GM18498 (cell line): ENCODE data around the gene EYA3.

ENCODE experiments used
- ATAC-seq: cut with Tn5 transposase; IDR thresholded peaks from one replicate; pipeline ENCODE4 v1.9.1; 2021; ENCODE audit warnings: mild to moderate bottlenecking, moderate library complexity; ENCODE audit not compliant: unreplicated experiment

The EYA3 gene

DNA sequence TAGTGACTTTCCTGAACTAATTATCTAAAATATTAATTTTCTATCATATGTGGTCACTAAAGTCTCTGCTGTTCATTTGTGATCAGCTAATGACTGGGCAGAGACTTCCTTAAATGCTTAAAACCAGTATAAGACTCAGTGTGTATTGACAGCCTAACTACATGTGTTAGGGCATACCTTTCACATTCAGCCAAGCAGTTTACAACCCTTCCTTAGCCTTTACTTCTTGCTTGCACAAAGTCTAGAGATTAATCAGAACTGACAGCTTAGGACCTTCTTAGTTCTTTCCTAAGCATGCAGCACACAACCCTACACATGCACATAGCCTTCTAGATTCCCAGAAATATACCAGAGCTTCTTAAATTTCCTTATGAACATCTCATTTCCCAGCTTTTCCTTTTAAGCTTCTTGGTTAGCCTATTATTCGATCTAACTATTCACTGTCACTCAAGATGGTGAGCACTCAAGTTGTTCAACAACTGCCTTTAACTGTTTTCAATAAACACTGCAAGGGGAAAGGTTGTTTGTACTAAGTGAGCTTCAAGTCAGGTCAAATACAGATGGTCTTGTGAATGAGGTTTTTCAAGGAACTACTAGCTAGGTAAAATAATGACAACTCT lies 13.4 kb downstream of the EYA3 start:
- no peak for ATAC-seq

DNA sequence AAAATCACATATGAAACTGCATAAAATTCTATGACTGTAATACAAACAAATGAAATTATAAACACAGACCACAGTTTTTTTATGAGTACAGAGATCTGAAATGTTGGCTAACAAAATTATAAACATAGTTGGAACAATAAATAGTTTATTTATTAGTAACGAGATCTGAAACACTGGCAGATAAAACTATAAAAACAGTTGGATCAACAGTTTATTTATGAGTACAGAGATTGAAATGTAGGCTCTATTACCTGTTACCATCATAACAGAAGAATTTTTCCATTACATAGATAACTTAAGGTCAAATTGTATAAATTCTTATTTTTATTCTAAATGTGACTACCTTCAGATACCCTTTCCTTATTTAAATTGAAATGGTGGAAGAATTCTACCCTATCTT lies 14.5 kb downstream of the EYA3 start:
- no peak for ATAC-seq

- no peak for ATAC-seq
Observed at GRCh38 chr1:28071813-28072212, 16.6 kb downstream of the EYA3 start.

GRCh38 chr1:28070725-28071593 lies 17.5 kb downstream of the EYA3 start:
- ATAC-seq = no peak

GRCh38 chr1:28067523-28068090 lies 20.8 kb downstream of the EYA3 start:
- ATAC-seq = no peak

DNA sequence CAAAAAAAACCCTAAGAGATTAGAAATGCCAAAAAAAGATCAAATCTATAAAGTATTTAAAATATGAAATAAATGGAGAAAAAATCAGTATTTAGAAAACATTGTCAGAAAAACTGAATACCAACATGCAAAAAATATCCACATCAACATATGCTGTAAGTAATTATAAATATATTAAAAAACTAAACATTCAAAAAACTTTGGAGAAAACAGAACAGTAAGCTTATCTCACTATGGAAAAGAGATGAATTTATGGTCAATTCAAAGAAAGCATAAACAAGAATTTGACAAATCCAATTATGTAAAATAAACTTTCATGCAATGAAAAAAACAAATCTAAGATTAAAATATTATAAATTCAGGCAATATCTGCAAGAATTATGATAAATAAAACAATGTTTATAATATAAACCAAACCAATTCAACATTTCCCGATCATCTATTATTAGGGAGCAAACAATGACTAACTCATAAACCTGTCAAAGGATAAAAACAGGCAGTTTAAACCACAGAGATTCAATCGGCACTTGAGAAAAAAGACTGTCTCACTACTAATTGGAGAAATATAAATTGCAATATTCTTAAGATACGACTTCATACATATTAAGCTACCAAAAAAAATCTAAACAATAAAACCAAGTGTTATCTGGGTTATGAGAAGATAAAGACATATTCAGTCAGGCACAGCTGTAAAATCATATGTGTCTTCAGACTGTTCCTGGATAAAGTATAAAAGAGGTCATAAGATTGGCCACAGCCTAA lies 21.8 kb downstream of the EYA3 start:
- no peak for ATAC-seq

GRCh38 chr1:28064064-28064463 lies 24.3 kb downstream of the EYA3 start:
- no peak for ATAC-seq

GRCh38 chr1:28062806-28063205 lies 25.6 kb downstream of the EYA3 start:
- ATAC-seq = no peak

DNA sequence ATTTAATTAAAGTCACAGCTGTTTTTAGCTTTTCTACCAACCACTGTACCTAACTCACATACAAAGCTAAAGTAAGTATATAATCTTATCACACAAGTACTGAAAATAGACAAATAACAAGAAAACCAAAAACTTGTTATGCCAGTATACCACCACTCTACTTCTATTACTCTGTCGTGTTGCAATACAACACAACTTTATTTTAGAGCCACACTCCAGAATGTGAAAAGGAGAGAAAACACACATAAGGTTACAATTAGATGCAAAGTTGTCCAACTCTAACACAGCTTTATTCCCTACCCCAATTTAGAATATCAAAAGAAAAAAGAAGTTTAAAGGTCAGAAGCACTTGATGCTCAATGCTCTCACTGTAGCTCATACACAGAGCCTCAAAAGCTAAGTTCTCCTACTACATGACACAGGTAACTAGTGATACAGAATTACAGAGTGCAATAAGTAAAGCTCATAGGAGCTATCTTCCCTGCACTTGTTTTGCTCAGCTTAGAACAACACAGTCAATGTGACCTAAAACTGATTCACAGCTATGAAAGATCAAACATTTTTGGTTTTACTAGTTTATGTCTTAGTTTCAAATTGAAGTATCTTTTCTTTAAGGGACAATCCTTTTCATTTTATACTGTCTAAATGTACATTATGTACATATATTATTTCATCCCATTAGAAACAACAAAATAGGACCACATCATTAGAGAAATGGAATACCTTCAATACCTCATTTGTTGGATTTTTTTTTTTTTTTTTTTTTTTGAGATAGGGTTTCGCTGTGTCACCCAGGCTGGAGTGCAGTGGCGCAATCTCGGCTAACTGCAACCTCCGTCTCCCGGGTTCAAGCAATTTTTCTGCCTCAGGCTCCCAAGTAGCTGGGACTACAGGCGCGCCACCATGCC lies 29.2 kb downstream of the EYA3 start:
- ATAC-seq = no peak

DNA sequence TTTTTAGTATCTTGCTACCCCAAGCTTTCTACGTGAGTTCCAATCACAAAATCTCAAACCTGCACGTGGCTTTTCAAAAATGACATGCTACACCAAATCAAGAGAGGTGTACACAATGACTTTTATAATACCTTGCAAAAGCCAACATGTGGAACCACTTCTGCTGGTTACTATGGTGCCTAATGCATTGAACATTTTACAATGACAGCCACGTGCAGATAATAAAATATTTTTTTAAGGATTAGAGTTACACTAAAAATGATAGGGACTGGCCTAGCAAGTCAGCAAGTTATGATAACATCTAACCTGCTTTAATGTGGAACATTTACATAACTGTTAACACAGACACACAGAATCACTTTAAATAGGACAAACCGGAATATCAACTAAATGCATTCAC lies 30.2 kb downstream of the EYA3 start:
- ATAC-seq = no peak

DNA sequence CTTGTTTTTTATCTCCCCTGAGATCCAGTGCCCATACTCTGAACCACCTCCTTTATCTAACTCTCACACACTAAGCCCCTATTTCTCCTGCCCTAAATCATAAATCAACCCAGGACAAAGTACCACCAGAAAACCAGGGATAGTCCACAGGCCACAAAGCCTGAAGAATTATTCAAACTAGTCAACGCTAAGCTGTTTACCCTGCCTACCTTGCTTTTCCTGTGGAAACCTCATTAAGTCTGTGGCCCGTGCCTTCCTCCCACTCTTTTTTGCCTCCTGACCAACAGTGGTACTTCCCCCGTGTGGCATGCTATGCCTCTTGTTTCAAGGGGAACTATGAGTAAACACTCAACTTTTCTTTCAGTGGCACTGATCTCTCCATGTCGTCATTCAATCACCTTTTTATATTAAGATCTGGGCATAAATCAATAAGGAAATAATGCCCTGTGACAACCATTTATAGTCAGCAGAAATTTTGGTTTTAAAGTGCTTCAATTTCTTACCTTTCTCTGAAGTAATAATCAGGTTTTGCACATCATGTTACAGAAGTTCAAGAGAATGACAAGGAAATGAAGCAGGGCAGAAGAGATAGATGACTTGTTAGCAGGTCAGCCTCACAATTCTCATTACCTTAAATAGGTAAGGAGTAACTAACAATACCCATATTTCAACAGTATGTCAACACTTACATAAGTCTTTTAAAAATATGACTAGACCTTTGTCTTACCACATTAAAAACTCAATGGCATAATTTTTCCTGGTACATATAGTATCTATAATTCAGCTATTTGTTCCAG lies 32.1 kb downstream of the EYA3 start:
- peak; percentile 73 for ATAC-seq

DNA sequence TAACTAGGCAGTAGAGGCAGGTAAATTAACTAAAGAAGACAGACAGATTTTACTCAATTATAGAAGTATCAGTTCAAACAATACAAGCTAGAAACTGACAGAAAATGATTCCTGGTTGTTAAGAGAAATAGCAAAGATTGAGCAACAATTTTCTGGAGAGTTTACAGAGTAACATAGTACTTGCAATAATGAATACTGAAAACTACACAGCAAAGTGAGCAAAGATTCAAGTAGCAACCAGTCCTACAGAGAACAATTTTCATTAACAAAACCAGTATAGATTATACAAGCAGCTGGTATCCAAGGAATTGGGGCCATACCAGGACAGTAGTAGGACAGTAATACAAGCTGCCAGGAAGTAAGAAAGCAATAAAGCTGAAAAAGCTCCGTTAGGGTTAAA lies 37.6 kb downstream of the EYA3 start:
- ATAC-seq = no peak

GRCh38 chr1:28046716-28047115 lies 41.7 kb downstream of the EYA3 start:
- ATAC-seq = no peak

- no peak for ATAC-seq
Observed at GRCh38 chr1:28045777-28046176, 42.6 kb downstream of the EYA3 start.

GRCh38 chr1:28044399-28044798 lies 44.0 kb downstream of the EYA3 start:
- no peak for ATAC-seq

DNA sequence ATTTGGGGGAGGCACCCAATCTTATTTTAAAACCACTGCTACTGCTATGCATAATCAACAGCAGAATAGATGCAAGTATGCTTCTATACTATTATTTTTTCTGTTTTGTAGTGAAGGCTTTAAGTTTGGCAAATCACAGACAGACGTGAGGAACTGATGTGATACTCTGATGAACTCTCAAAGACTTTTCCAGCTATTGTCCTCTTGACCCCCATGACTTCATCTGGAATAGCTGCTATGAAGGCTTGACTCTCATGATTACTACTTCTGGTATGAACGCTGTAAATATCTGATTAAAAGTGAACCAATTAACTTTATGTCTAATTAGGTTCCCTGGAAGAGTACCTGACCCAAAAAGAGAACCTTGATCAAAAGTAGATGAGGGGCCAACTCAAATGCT lies 49.1 kb downstream of the EYA3 start:
- ATAC-seq = no peak

DNA sequence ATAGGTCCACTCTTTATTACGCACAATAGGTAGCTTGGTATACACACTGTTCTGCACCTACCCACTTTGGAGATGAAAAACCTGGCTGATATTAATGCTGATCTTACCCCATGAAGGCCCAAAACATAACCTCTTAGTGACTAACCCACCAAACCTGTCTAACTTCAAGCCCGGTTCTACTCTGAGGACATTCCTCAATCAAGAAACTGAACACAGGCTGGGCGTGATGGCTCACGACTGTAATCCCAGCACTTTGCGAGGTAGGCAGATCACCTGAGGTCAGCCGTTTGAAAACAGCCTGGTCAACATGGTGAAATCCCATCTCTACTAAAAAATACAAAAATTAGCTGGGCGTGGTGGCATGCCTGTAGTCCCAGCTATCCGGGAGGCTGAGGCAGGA lies 50.5 kb downstream of the EYA3 start:
- ATAC-seq = no peak

GRCh38 chr1:28037206-28037605 lies 51.2 kb downstream of the EYA3 start:
- ATAC-seq = no peak

DNA sequence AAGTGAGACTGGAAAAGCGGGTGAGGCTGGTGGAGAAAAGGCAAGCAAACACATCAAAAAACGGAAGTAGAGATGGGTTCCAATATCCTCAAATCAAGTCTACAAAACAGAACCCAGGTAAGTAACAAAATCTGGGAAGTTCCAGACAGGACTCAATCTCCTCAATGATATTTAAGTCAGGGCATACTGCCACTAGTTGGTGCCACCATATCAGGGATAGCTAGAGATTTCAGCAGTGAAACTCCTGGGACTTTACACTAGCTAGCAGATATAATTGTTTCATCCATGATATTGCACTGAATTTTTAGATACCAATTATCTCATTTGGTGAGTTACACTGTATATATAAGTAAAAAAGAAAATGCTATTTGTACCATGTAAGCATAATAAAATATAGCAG lies 52.0 kb downstream of the EYA3 start:
- no peak for ATAC-seq

GRCh38 chr1:28035420-28035819 lies 53.0 kb downstream of the EYA3 start:
- ATAC-seq = no peak
